ENCODE data around the gene TNFAIP8L3. TPM values are rescaled to one million over a fixed set of nuclear protein-coding genes. Genes with fewer than 3 reads are reported as not detected.

The TNFAIP8L3 gene
- polyA plus RNA-seq, 2 of the 4 experiments (the other 2 are of a cell fraction): 0.26 to 1.8 TPM

GRCh38 chr15:51053571-51053970, 41.1 kb downstream of the TNFAIP8L3 start:
- H3K27ac ChIP-seq: no peak overlapping the region
- ATAC-seq (no peak), DNase-seq (ENCODE audit: low read depth in 1 of 2, low spot score in 1 of 2) (no peak), FAIRE-seq (no peak)
- no peak overlapping the region for H3K4me2 ChIP-seq
- ChIA-PET POLR2A (interaction anchor here (1.7 kb wide), 1 partner anchor 23 kb away, joined by 3 read pairs; no protein-coding TSS in a partner anchor), CTCF (interaction anchor here (0.5 to 1.7 kb wide), 6 partner anchors 11 to 375 kb away, joined by 3 to 7 read pairs (median 4); no protein-coding TSS in a partner anchor)
- TF ChIP-seq CTCF (IDR thresholded peaks at IDR 0.05): no peak
- no peak for TF ChIP-seq ZSCAN20 (CRISPR knock-in tag; IDR thresholded peaks at IDR 0.05)
- TF ChIP-seq EHMT2 (IDR thresholded peaks at IDR 0.05; ENCODE audit: low read depth): no peak
- TF ChIP-seq CHD4 (IDR thresholded peaks at IDR 0.05; ENCODE audit: borderline replicate concordance): no peak
- no peak for TF ChIP-seq KDM5A (IDR thresholded peaks at IDR 0.05)
- no peak for TF ChIP-seq POLR2A (IDR thresholded peaks at IDR 0.05; ENCODE audit: low read length)
- TF ChIP-seq PHF8 (IDR thresholded peaks at IDR 0.05; ENCODE audit: borderline replicate concordance, low read depth): no peak
- TF ChIP-seq MAX (IDR thresholded peaks at IDR 0.05): no peak
- no peak for TF ChIP-seq FOXS1 (CRISPR knock-in tag; IDR thresholded peaks at IDR 0.05)
- TF ChIP-seq TP53 (CRISPR knock-in tag; IDR thresholded peaks at IDR 0.05): no peak
- TF ChIP-seq BCL3 (IDR thresholded peaks at IDR 0.05): no peak
- TF ChIP-seq TFCP2L1 (CRISPR knock-in tag; IDR thresholded peaks at IDR 0.05): no peak
- no peak for TF ChIP-seq CEBPB (IDR thresholded peaks at IDR 0.05)
- no peak for TF ChIP-seq HMGXB4 (CRISPR knock-in tag; IDR thresholded peaks at IDR 0.05; ENCODE audit: borderline replicate concordance)
- TF ChIP-seq JUN (IDR thresholded peaks at IDR 0.05): no peak
- no peak for TF ChIP-seq HEYL (CRISPR knock-in tag; IDR thresholded peaks at IDR 0.05)
- no peak for TF ChIP-seq EHF (CRISPR knock-in tag; IDR thresholded peaks at IDR 0.05)
- no peak for TF ChIP-seq NR3C1 (IDR thresholded peaks at IDR 0.05)
- WGBS (ENCODE audit: missing lambda C conversion rate): 17% methylated on average over 1 of the region's 1 CpG
- no peaks in the 10 kb centered on the region for H3K9me3 ChIP-seq
- H3K4me1 ChIP-seq: no peaks in the 10 kb centered on the region
- H3K4me3 ChIP-seq: no peak overlapping the region

GRCh38 chr15:51051776-51052175, 42.9 kb downstream of the TNFAIP8L3 start:
- ChIA-PET CTCF (no interaction called here), POLR2A (no interaction called here)
- DNase-seq (ENCODE audit: low read depth in 1 of 2, low spot score in 1 of 2) (no peak), ATAC-seq (no peak), FAIRE-seq (no peak)
- WGBS (ENCODE audit: missing lambda C conversion rate): 54% methylated on average over 3 of the region's 3 CpGs
- Histone ChIP-seq H3K27ac (no peak overlapping the region), H3K4me1 (peaks cover 14% of the 10 kb centered on the region), H3K4me2 (no peak overlapping the region), H3K4me3 (no peak overlapping the region), H3K9me3 (no peaks in the 10 kb centered on the region)
- TF ChIP-seq CHD4 (IDR thresholded peaks at IDR 0.05; ENCODE audit: borderline replicate concordance) (no peak), JUNB (IDR thresholded peaks at IDR 0.05) (no peak), CEBPB (IDR thresholded peaks at IDR 0.05) (no peak), RARB (CRISPR knock-in tag; IDR thresholded peaks at IDR 0.05) (no peak), EHF (CRISPR knock-in tag; IDR thresholded peaks at IDR 0.05) (no peak), HOXB5 (CRISPR knock-in tag; IDR thresholded peaks at IDR 0.05) (no peak), BHLHE40 (IDR thresholded peaks at IDR 0.05; ENCODE audit: low read depth, low read length) (no peak), HOXA7 (CRISPR knock-in tag; IDR thresholded peaks at IDR 0.05) (no peak)
